Measurements from ENCODE around the gene SYVN1. TPM values are rescaled to one million over a fixed set of nuclear protein-coding genes. Genes with fewer than 3 reads are reported as not detected.

Gene SYVN1
- total and polyA plus RNA-seq, 2 donors (not counting 3 experiments of a cell fraction or from before 2014, with no cell fraction given), result 34.5 to 45.1 TPM

- no peak overlapping the region for H3K9ac ChIP-seq (replicated peaks; ENCODE audit: extremely low read depth, insufficient read depth, low read length)
Observed at GRCh38 chr11:65130631-65131416, 3.5 kb downstream of the SYVN1 start.

More at GRCh38 chr11:65130631-65131416, 3.5 kb downstream of the SYVN1 start:
- POLR2A ChIA-PET, result no interaction called here
- CTCF ChIA-PET, result interaction anchor here (1.1 to 2.0 kb wide), 3 partner anchors 13 to 199 kb away, joined by 3 to 7 read pairs (median 4); partner anchors contain the start of gene ZNHIT2
- DNase-seq (ENCODE audit: low read depth, low spot score) (no peak), FAIRE-seq (no peak)
- BruUV-seq (replicated peaks), result no TSS peak
- H3K36me3 ChIP-seq (ENCODE audit: control insufficient read depth in 2 of 2, extremely low read depth in 1 of 2, insufficient read depth in 2 of 2, low read length in 2 of 2), result peaks cover 11 to 51% of the 10 kb centered on the region in 2 experiments
- TF ChIP-seq POLR2AphosphoS5 (IDR thresholded peaks at IDR 0.05; ENCODE audit: insufficient read depth, low read depth, low read length) (no peak), MAX (IDR thresholded peaks at IDR 0.05; ENCODE audit: insufficient read depth, insufficient read length) (no peak), MYC (IDR thresholded peaks at IDR 0.05; ENCODE audit: low read depth, low read length) (no peak), CTCF (IDR thresholded peaks at IDR 0.05; ENCODE audit: extremely low read depth in 1 of 2, insufficient read depth in 1 of 2, low read depth in 1 of 2, low read length in 2 of 2) (no peak), POLR2A (IDR thresholded peaks at IDR 0.05; ENCODE audit: low read depth, low read length) (no peak), FOS (IDR thresholded peaks at IDR 0.05; ENCODE audit: borderline replicate concordance, insufficient read depth, low read length) (no peak), EZH2 (IDR thresholded peaks at IDR 0.05; ENCODE audit: borderline replicate concordance, low read depth, low read length, severe bottlenecking) (no peak), GATA2 (IDR thresholded peaks at IDR 0.05; ENCODE audit: insufficient read depth, insufficient read length, low read depth, low read length) (no peak), JUN (IDR thresholded peaks at IDR 0.05; ENCODE audit: borderline replicate concordance, insufficient read depth, insufficient read length, low read depth) (no peak)
- dilution Hi-C loops (cut with MboI; ENCODE audit: extremely low pct_ligation_motif_present, low sequenced_read_pairs), result no loop called here
- intact Hi-C loops (cut with micrococcal nuclease), result no loop called here
- H3K4me1 ChIP-seq (ENCODE audit: control insufficient read depth, extremely low read depth, insufficient read depth, low read length), result peaks cover 12% of the 10 kb centered on the region
- no peaks in the 10 kb centered on the region for H3K9me3 ChIP-seq (replicated peaks; ENCODE audit: control insufficient read depth, insufficient read depth, low read length)
- H3K79me2 ChIP-seq (ENCODE audit: control insufficient read depth, insufficient read depth, low read length), result peaks cover 14% of the 10 kb centered on the region
- no peak overlapping the region for H3K4me2 ChIP-seq (ENCODE audit: insufficient read depth, low read length)
- no peaks in the 10 kb centered on the region for H3K9me1 ChIP-seq (replicated peaks; ENCODE audit: control insufficient read depth, extremely low read depth, insufficient read depth, low read length)
- H3K27me3 ChIP-seq (ENCODE audit: control insufficient read depth in 2 of 2, insufficient read depth in 2 of 2, low read length in 2 of 2), result no peaks in the 10 kb centered on the region
- no peak overlapping the region for H3K27ac ChIP-seq (ENCODE audit: insufficient read depth, low read depth, low read length)
- no peak overlapping the region for H2AFZ ChIP-seq (ENCODE audit: low read depth, low read length)
- H3K4me3 ChIP-seq (replicated peaks in 1 of 3; ENCODE audit: insufficient read depth in 1 of 3, low read depth in 1 of 3, low read length in 3 of 3), result no peak overlapping the region
- no peaks in the 10 kb centered on the region for H4K20me1 ChIP-seq (replicated peaks; ENCODE audit: control insufficient read depth, extremely low read depth, insufficient read depth, low read length)

Data from endothelial cell of umbilical vein (primary cell).